Stimulated activated CD4-positive, alpha-beta T cell treated with anti-CD3 and anti-CD28 coated beads, Interleukin-15, amount 100 ng/mL, for 24 hours (primary cell): ENCODE data around the gene NUP214.

Source experiments
- DNase-seq: peaks from one replicate; pipeline ENCODE4 v3.0.0-alpha.2; 2020

NUP214 gene

GRCh38 chr9:131279196-131279862, 153.9 kb downstream of the NUP214 start:
- DNase-seq, result no peak

GRCh38 chr9:131279863-131280570, 154.6 kb downstream of the NUP214 start:
- no peak for DNase-seq

GRCh38 chr9:131280660-131281059, 155.3 kb downstream of the NUP214 start:
- no peak for DNase-seq

- DNase-seq, result no peak
Observed at GRCh38 chr9:131281119-131281965, 156.0 kb downstream of the NUP214 start.

GRCh38 chr9:131282175-131282574, 156.8 kb downstream of the NUP214 start:
- no peak for DNase-seq

GRCh38 chr9:131282688-131283422, 157.5 kb downstream of the NUP214 start:
- peak; percentile 41 for DNase-seq
